Type B pancreatic cell (in vitro differentiated cells): ENCODE measurements around the gene LARGE1. TPM values are rescaled to one million over a fixed set of nuclear protein-coding genes. Genes with fewer than 3 reads are reported as not detected.
"Not testable (repeated sequence)": the region's sequence is repeated elsewhere in the genome, so short reads cannot be mapped to it uniquely, and the experiment has no call there.

Source experiments
- DNase-seq: peaks from one replicate; pipeline ENCODE4 v3.0.0; 2021; ENCODE audit warnings: mixed read lengths; ENCODE audit not compliant: unreplicated experiment; ENCODE audit errors: extremely low spot score
- H3K27ac Mint-ChIP-seq: 2 replicates; pipeline ENCODE4 v1.8.0; 2021; ENCODE audit warnings: mild to moderate bottlenecking, mixed read lengths
- H3K27me3 Mint-ChIP-seq: 2 replicates; pipeline ENCODE4 v1.8.0; 2021; ENCODE audit warnings: mixed read lengths
- H3K36me3 Mint-ChIP-seq: 2 replicates; pipeline ENCODE4 v1.8.0; 2021; ENCODE audit warnings: mixed read lengths
- H3K4me1 Mint-ChIP-seq: one replicate; pipeline ENCODE4 v1.8.0; 2021; ENCODE audit warnings: mixed read lengths; ENCODE audit not compliant: unreplicated experiment
- H3K4me3 Mint-ChIP-seq: 2 replicates; pipeline ENCODE4 v1.8.0; 2021; ENCODE audit warnings: mild to moderate bottlenecking, mixed read lengths
- H3K9me3 Mint-ChIP-seq: 2 replicates; pipeline ENCODE4 v1.8.0; 2021; ENCODE audit warnings: mixed read lengths
- total RNA-seq: library from RNA; stranded (reverse); gene quantifications from 2 replicates; pipeline ENCODE4 v1.2.1, GENCODE V29; 2021; ENCODE audit warnings: low replicate concordance
- TF ChIP-seq, protein P1 (sequence below): fragments of 200-600 bp; sonication (generic); conservative IDR thresholded peaks from 2 replicates; pipeline ENCODE4 v1.5.0; 2021; ENCODE audit warnings: antibody characterized with exemption, mild to moderate bottlenecking

The LARGE1 gene
- total RNA-seq, 1 donor from 2014 or later: 96.6 TPM

DNA sequence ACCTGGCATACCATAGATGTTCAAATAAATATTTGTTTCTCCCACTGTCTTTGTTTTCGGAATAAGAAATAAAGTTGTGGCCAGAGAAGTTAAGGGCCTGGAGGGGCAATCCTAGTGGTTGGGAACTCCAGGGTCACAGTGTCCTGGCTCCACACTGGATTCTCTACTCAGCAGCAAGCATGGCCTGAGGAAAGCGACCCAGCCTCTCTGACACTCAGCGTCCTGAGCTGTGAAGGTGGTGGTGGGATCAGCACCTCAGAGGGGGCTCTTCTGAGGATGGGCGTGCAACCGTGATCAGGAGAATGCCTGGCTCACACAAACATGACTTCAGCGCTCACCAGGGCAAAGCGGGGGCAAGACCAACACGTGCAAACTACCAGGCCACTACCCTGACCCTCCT is 59.9 kb downstream of the LARGE1 start:
- H3K4me3 Mint-ChIP-seq: no peak overlapping the region
- H3K4me1 Mint-ChIP-seq: peaks cover 12% of the 10 kb centered on the region
- no peak for DNase-seq
- no peaks in the 10 kb centered on the region for H3K9me3 Mint-ChIP-seq
- H3K27ac Mint-ChIP-seq: no peak overlapping the region
- no peaks in the 10 kb centered on the region for H3K36me3 Mint-ChIP-seq
- H3K27me3 Mint-ChIP-seq: no peaks in the 10 kb centered on the region
- TF ChIP-seq, protein P1, sequence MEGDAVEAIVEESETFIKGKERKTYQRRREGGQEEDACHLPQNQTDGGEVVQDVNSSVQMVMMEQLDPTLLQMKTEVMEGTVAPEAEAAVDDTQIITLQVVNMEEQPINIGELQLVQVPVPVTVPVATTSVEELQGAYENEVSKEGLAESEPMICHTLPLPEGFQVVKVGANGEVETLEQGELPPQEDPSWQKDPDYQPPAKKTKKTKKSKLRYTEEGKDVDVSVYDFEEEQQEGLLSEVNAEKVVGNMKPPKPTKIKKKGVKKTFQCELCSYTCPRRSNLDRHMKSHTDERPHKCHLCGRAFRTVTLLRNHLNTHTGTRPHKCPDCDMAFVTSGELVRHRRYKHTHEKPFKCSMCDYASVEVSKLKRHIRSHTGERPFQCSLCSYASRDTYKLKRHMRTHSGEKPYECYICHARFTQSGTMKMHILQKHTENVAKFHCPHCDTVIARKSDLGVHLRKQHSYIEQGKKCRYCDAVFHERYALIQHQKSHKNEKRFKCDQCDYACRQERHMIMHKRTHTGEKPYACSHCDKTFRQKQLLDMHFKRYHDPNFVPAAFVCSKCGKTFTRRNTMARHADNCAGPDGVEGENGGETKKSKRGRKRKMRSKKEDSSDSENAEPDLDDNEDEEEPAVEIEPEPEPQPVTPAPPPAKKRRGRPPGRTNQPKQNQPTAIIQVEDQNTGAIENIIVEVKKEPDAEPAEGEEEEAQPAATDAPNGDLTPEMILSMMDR: no peak

GRCh38 chr22:33859311-33859710 is 61.0 kb downstream of the LARGE1 start:
- H3K36me3 Mint-ChIP-seq: no peaks in the 10 kb centered on the region

DNA sequence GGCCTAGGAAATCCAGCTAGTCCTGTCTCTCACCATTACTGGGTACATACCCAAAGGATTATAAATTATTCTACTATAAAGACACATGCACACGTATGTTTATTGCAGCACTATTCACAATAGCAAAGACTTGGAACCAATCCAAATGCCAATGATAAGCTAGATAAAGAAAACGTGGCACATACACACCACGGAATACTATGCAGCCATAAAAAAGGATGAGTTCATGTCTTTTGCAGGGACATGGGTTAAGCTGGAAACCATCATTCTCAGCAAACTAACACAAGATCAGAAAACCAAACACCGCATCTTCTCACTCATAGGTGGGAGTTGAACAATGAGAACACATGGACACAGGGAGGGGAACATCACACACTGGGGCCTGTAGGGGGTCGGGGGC is 61.6 kb downstream of the LARGE1 start:
- not testable (repeated sequence) for H3K4me3 Mint-ChIP-seq, H3K9me3 Mint-ChIP-seq, H3K27ac Mint-ChIP-seq, DNase-seq, H3K36me3 Mint-ChIP-seq, H3K27me3 Mint-ChIP-seq
- peaks cover 16% of the 10 kb centered on the region for H3K4me1 Mint-ChIP-seq

More at GRCh38 chr22:33859311-33859710, 61.0 kb downstream of the LARGE1 start:
- DNase-seq: no peak
- Mint-ChIP-seq H3K9me3 (no peaks in the 10 kb centered on the region), H3K4me1 (peaks cover 9% of the 10 kb centered on the region), H3K27me3 (no peaks in the 10 kb centered on the region), H3K27ac (no peak overlapping the region), H3K4me3 (no peak overlapping the region)
- TF ChIP-seq, protein P1: no peak

DNA sequence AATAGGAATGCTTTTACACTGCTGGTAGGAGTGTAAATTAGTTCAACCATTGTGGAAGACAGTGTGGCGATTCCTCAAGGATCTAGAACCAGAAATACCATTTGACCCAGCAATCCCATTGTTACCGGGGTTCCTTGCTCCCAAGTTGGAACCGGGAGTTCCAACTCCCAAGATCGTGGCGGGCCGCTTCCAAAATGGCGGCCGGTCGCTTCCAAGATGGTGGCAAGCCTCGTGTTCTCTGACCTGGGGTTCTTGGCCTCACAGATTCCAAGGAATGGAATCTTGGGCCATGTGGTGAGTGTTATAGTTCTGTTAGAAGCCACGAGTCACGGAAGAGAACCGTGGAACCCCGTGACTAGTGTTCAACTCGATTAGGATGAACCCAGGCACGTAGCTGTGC is 62.5 kb downstream of the LARGE1 start:
- not testable (repeated sequence) for H3K27ac Mint-ChIP-seq, H3K4me3 Mint-ChIP-seq, H3K36me3 Mint-ChIP-seq, DNase-seq, H3K27me3 Mint-ChIP-seq, H3K9me3 Mint-ChIP-seq
- peaks cover 24% of the 10 kb centered on the region for H3K4me1 Mint-ChIP-seq

DNA sequence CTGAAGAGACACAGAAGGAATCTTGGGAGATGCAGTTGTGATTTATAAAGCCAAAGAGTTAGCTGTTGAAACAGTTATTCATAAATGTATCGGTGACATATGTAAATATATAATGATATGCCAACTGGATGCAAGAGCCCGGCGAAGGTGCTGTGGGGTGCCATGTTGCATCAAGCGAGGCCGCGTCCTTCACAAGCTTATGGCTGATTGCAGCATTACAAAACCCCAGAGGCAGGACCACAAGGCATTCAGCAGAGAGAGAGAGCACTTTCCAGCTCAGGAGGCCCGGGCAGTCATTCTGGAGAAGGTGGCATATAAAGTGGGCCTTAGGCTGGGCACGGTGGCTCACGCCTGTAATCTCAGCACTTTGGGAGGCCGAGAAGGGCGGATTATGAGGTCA is 65.6 kb downstream of the LARGE1 start:
- Mint-ChIP-seq H3K27ac (no peak overlapping the region), H3K27me3 (no peaks in the 10 kb centered on the region), H3K36me3 (peaks cover 4% of the 10 kb centered on the region), H3K9me3 (no peaks in the 10 kb centered on the region), H3K4me3 (no peak overlapping the region), H3K4me1 (peaks cover 47% of the 10 kb centered on the region)
- TF ChIP-seq, protein P1: no peak
- DNase-seq: no peak

GRCh38 chr22:33853200-33854097 is 66.8 kb downstream of the LARGE1 start:
- peak overlapping the region; percentile 59 for H3K27ac Mint-ChIP-seq
- peak overlapping the region; percentile 77 for H3K4me3 Mint-ChIP-seq
- DNase-seq: no peak
- peaks cover 10% of the 10 kb centered on the region for H3K36me3 Mint-ChIP-seq
- H3K4me1 Mint-ChIP-seq: peaks cover 49% of the 10 kb centered on the region
- H3K9me3 Mint-ChIP-seq: no peaks in the 10 kb centered on the region
- TF ChIP-seq, protein P1: no peak
- H3K27me3 Mint-ChIP-seq: no peaks in the 10 kb centered on the region
